WTC11 (cell line): ENCODE results near the gene HES4. TPM values are rescaled to one million over a fixed set of nuclear protein-coding genes. Genes with fewer than 3 reads are reported as not detected.
"Not testable (repeated sequence)": the region's sequence is repeated elsewhere in the genome, so short reads cannot be mapped to it uniquely, and the experiment has no call there.

ENCODE experiments used
- ATAC-seq: fragments of 200-7000 bp; cut with Tn5 transposase; 2 replicates; pipeline ENCODE4 v1.10.0; 2021; ENCODE audit warnings: mild to moderate bottlenecking, moderate library complexity
- CTCF ChIA-PET: fragments of 300-600 bp; sonication (Branson Sonifier 250); formaldehyde crosslinking; loops from one replicate; lab custom pipeline; 2021; ENCODE audit warnings: antibody characterized with exemption; lab: Charles Lee
- POLR2A ChIA-PET: fragments of 350-600 bp; sonication (Branson Sonifier 250); formaldehyde crosslinking; loops from one replicate; lab custom pipeline; 2021; ENCODE audit warnings: antibody characterized with exemption; lab: Charles Lee
- DNase-seq: peaks from one replicate; pipeline ENCODE4 v3.0.0; 2021; ENCODE audit warnings: low spot score
- H3K27ac Mint-ChIP-seq: 2 replicates; pipeline ENCODE4 v1.8.0; 2021; ENCODE audit warnings: mixed read lengths
- H3K27me3 Mint-ChIP-seq: 2 replicates; pipeline ENCODE4 v1.8.0; 2021; ENCODE audit warnings: low read depth, mild to moderate bottlenecking, moderate library complexity, mixed read lengths
- H3K36me3 Mint-ChIP-seq: 2 replicates; pipeline ENCODE4 v1.8.0; 2021; ENCODE audit warnings: mixed read lengths
- H3K4me1 Mint-ChIP-seq: 2 replicates; pipeline ENCODE4 v1.8.0; 2022; ENCODE audit warnings: mixed read lengths
- H3K4me3 Mint-ChIP-seq: 2 replicates; pipeline ENCODE4 v1.8.0; 2021; ENCODE audit warnings: mild to moderate bottlenecking, moderate library complexity, mixed read lengths
- H3K9me3 Mint-ChIP-seq: 2 replicates; pipeline ENCODE4 v1.8.0; 2021; ENCODE audit warnings: mixed read lengths
- CREM ChIP-seq: sonication (generic); formaldehyde crosslinking; IDR thresholded peaks from 2 replicates; pipeline ENCODE4 v1.8.1; 2022; ENCODE audit warnings: mild to moderate bottlenecking, missing genetic modification reagents, moderate library complexity
- ETV6 ChIP-seq: sonication (generic); formaldehyde crosslinking; IDR thresholded peaks from 2 replicates; pipeline ENCODE4 v1.8.1; 2022; ENCODE audit warnings: mild to moderate bottlenecking, missing genetic modification reagents
- FOXP4 ChIP-seq: sonication (generic); formaldehyde crosslinking; IDR thresholded peaks from 2 replicates; pipeline ENCODE4 v1.8.0; 2022; ENCODE audit warnings: mild to moderate bottlenecking, missing genetic modification reagents
- IRF2 ChIP-seq: sonication (generic); formaldehyde crosslinking; IDR thresholded peaks from 2 replicates; pipeline ENCODE4 v1.8.0; 2022; ENCODE audit warnings: low read depth, missing genetic modification reagents, borderline replicate concordance
- NFYB ChIP-seq: sonication (generic); formaldehyde crosslinking; conservative IDR thresholded peaks from 2 replicates; pipeline ENCODE4 v1.8.0; 2022; ENCODE audit warnings: low read depth, missing genetic modification reagents
- TEAD1 ChIP-seq: sonication (generic); formaldehyde crosslinking; IDR thresholded peaks from 2 replicates; pipeline ENCODE4 v1.8.0; 2022; ENCODE audit warnings: mild to moderate bottlenecking, missing genetic modification reagents
- ZBTB43 ChIP-seq: sonication (generic); formaldehyde crosslinking; IDR thresholded peaks from 2 replicates; pipeline ENCODE4 v1.8.1; 2023; ENCODE audit warnings: mild to moderate bottlenecking, missing genetic modification reagents
- ZNF138 ChIP-seq: sonication (generic); formaldehyde crosslinking; conservative IDR thresholded peaks from 2 replicates; pipeline ENCODE4 v1.8.1; 2022; ENCODE audit warnings: mild to moderate bottlenecking, moderate library complexity, missing genetic modification reagents
- ZNF396 ChIP-seq: fragments of 250-450 bp; sonication (Bioruptor Pico); IDR thresholded peaks from 2 replicates; pipeline ENCODE4 v1.8.0; 2021; ENCODE audit warnings: mild to moderate bottlenecking, moderate library complexity, borderline replicate concordance
- ZNF423 ChIP-seq: fragments of 250-450 bp; sonication (Bioruptor Pico); IDR thresholded peaks from 2 replicates; pipeline ENCODE4 v2.1.2; 2022; ENCODE audit warnings: mild to moderate bottlenecking, moderate library complexity
- total RNA-seq: library from RNA; stranded (reverse); gene quantifications from 3 replicates; pipeline ENCODE4 v1.2.3, GENCODE V29; 2021
- TF ChIP-seq, protein P1 (sequence below): sonication (generic); formaldehyde crosslinking; IDR thresholded peaks from 2 replicates; pipeline ENCODE4 v1.8.1; 2022; ENCODE audit warnings: low read depth, mild to moderate bottlenecking, moderate library complexity, missing genetic modification reagents, borderline replicate concordance
- TF ChIP-seq, protein P2 (sequence below): sonication (generic); formaldehyde crosslinking; IDR thresholded peaks from 2 replicates; pipeline ENCODE4 v1.8.0; 2022; ENCODE audit warnings: mild to moderate bottlenecking, missing genetic modification reagents
- TF ChIP-seq, protein P3 (sequence below): fragments of 250-450 bp; sonication (Bioruptor Pico); IDR thresholded peaks from 2 replicates; pipeline ENCODE4 v2.1.2; 2022; ENCODE audit warnings: mild to moderate bottlenecking, moderate library complexity
- TF ChIP-seq, protein P4 (sequence below): sonication (generic); formaldehyde crosslinking; IDR thresholded peaks from 2 replicates; pipeline ENCODE4 v1.8.0; 2023; ENCODE audit warnings: missing genetic modification reagents, mild to moderate bottlenecking, borderline replicate concordance
- TF ChIP-seq, protein P5 (sequence below): fragments of 250-450 bp; sonication (Bioruptor Pico); IDR thresholded peaks from 2 replicates; pipeline ENCODE4 v1.8.0; 2021; ENCODE audit warnings: mild to moderate bottlenecking
- TF ChIP-seq, protein P6 (sequence below): sonication (generic); formaldehyde crosslinking; IDR thresholded peaks from 2 replicates; pipeline ENCODE4 v1.8.0; 2022; ENCODE audit warnings: mild to moderate bottlenecking, missing genetic modification reagents

Gene HES4
- total RNA-seq, 1 experiment from 2014 or later: 4.5 TPM

GRCh38 chr1:991895-992294 lies 8.0 kb downstream of the HES4 start (continued):
- TF ChIP-seq, protein P1, sequence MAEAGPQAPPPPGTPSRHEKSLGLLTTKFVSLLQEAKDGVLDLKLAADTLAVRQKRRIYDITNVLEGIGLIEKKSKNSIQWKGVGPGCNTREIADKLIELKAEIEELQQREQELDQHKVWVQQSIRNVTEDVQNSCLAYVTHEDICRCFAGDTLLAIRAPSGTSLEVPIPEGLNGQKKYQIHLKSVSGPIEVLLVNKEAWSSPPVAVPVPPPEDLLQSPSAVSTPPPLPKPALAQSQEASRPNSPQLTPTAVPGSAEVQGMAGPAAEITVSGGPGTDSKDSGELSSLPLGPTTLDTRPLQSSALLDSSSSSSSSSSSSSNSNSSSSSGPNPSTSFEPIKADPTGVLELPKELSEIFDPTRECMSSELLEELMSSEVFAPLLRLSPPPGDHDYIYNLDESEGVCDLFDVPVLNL: no peak
- no peak for TF ChIP-seq NFYB (CRISPR knock-in tag)
- TF ChIP-seq CREM (CRISPR knock-in tag): no peak
- no peak for TF ChIP-seq TEAD1 (CRISPR knock-in tag)
- TF ChIP-seq ZNF396 (CRISPR knock-in tag): no peak
- TF ChIP-seq ZNF423 (CRISPR knock-in tag): no peak
- TF ChIP-seq, all 79 proteins: peak for 0

- H3K36me3 Mint-ChIP-seq, CTCF ChIA-PET, H3K27ac Mint-ChIP-seq, DNase-seq, H3K4me3 Mint-ChIP-seq, POLR2A ChIA-PET, ATAC-seq, H3K4me1 Mint-ChIP-seq: not testable (repeated sequence)
- peaks cover 92% of the 10 kb centered on the region for H3K27me3 Mint-ChIP-seq
- peaks cover 21% of the 10 kb centered on the region for H3K9me3 Mint-ChIP-seq
Measured at GRCh38 chr1:991275-991674, 8.6 kb downstream of the HES4 start.

- H3K4me1 Mint-ChIP-seq, CTCF ChIA-PET, ATAC-seq, H3K4me3 Mint-ChIP-seq, POLR2A ChIA-PET, H3K36me3 Mint-ChIP-seq, H3K27ac Mint-ChIP-seq, DNase-seq: not testable (repeated sequence)
- Mint-ChIP-seq H3K9me3 (peaks cover 21% of the 10 kb centered on the region), H3K27me3 (peaks cover 91% of the 10 kb centered on the region)
Measured at GRCh38 chr1:988061-988460, 11.8 kb downstream of the HES4 start.

GRCh38 chr1:985126-985525 lies 14.8 kb downstream of the HES4 start:
- Mint-ChIP-seq H3K27me3 (peaks cover 71% of the 10 kb centered on the region), H3K36me3 (no peaks in the 10 kb centered on the region), H3K4me1 (no peaks in the 10 kb centered on the region), H3K27ac (no peak overlapping the region), H3K4me3 (no peak overlapping the region), H3K9me3 (peaks cover 12% of the 10 kb centered on the region)
- ChIA-PET CTCF (interaction anchor here (0.7 to 6.3 kb wide), 19 partner anchors 9 to 307 kb away, joined by 3 to 77 read pairs (median 6); partner anchors contain the start of genes HES4, PLEKHN1 and UBE2J2), POLR2A (interaction anchor here (1.2 kb wide), 1 partner anchor 56 kb away, joined by 5 read pairs; no protein-coding TSS in a partner anchor)
- ATAC-seq (no peak), DNase-seq (no peak)
- TF ChIP-seq ETV6 (no peak), ZNF138 (no peak), ZBTB43 (no peak), FOXP4 (CRISPR knock-in tag) (no peak), IRF2 (CRISPR knock-in tag) (no peak)
- TF ChIP-seq, protein P2, sequence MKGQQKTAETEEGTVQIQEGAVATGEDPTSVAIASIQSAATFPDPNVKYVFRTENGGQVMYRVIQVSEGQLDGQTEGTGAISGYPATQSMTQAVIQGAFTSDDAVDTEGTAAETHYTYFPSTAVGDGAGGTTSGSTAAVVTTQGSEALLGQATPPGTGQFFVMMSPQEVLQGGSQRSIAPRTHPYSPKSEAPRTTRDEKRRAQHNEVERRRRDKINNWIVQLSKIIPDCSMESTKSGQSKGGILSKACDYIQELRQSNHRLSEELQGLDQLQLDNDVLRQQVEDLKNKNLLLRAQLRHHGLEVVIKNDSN (CRISPR knock-in tag): no peak
- TF ChIP-seq, protein P3, sequence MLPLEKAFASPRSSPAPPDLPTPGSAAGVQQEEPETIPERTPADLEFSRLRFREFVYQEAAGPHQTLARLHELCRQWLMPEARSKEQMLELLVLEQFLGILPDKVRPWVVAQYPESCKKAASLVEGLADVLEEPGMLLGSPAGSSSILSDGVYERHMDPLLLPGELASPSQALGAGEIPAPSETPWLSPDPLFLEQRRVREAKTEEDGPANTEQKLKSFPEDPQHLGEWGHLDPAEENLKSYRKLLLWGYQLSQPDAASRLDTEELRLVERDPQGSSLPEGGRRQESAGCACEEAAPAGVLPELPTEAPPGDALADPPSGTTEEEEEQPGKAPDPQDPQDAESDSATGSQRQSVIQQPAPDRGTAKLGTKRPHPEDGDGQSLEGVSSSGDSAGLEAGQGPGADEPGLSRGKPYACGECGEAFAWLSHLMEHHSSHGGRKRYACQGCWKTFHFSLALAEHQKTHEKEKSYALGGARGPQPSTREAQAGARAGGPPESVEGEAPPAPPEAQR: no peak
- TF ChIP-seq, protein P4, sequence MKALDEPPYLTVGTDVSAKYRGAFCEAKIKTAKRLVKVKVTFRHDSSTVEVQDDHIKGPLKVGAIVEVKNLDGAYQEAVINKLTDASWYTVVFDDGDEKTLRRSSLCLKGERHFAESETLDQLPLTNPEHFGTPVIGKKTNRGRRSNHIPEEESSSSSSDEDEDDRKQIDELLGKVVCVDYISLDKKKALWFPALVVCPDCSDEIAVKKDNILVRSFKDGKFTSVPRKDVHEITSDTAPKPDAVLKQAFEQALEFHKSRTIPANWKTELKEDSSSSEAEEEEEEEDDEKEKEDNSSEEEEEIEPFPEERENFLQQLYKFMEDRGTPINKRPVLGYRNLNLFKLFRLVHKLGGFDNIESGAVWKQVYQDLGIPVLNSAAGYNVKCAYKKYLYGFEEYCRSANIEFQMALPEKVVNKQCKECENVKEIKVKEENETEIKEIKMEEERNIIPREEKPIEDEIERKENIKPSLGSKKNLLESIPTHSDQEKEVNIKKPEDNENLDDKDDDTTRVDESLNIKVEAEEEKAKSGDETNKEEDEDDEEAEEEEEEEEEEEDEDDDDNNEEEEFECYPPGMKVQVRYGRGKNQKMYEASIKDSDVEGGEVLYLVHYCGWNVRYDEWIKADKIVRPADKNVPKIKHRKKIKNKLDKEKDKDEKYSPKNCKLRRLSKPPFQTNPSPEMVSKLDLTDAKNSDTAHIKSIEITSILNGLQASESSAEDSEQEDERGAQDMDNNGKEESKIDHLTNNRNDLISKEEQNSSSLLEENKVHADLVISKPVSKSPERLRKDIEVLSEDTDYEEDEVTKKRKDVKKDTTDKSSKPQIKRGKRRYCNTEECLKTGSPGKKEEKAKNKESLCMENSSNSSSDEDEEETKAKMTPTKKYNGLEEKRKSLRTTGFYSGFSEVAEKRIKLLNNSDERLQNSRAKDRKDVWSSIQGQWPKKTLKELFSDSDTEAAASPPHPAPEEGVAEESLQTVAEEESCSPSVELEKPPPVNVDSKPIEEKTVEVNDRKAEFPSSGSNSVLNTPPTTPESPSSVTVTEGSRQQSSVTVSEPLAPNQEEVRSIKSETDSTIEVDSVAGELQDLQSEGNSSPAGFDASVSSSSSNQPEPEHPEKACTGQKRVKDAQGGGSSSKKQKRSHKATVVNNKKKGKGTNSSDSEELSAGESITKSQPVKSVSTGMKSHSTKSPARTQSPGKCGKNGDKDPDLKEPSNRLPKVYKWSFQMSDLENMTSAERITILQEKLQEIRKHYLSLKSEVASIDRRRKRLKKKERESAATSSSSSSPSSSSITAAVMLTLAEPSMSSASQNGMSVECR (CRISPR knock-in tag): no peak
- TF ChIP-seq, protein P5, sequence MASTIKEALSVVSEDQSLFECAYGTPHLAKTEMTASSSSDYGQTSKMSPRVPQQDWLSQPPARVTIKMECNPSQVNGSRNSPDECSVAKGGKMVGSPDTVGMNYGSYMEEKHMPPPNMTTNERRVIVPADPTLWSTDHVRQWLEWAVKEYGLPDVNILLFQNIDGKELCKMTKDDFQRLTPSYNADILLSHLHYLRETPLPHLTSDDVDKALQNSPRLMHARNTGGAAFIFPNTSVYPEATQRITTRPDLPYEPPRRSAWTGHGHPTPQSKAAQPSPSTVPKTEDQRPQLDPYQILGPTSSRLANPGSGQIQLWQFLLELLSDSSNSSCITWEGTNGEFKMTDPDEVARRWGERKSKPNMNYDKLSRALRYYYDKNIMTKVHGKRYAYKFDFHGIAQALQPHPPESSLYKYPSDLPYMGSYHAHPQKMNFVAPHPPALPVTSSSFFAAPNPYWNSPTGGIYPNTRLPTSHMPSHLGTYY (CRISPR knock-in tag): no peak
- TF ChIP-seq, protein P6, sequence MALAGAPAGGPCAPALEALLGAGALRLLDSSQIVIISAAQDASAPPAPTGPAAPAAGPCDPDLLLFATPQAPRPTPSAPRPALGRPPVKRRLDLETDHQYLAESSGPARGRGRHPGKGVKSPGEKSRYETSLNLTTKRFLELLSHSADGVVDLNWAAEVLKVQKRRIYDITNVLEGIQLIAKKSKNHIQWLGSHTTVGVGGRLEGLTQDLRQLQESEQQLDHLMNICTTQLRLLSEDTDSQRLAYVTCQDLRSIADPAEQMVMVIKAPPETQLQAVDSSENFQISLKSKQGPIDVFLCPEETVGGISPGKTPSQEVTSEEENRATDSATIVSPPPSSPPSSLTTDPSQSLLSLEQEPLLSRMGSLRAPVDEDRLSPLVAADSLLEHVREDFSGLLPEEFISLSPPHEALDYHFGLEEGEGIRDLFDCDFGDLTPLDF (CRISPR knock-in tag): no peak
